ENCODE measurements around the gene TREH.

GRCh38 chr11:118658429-118659313, 20.8 kb downstream of the TREH start:
- TF ChIP-seq CTCF (conservative IDR thresholded peaks at IDR 0.05; ENCODE audit: low read length): no peak; the same call in 1 of the 2 replicates
- no peak for TF ChIP-seq EZH2phosphoT487 (IDR thresholded peaks at IDR 0.05; ENCODE audit: borderline replicate concordance)

Measured in Loucy (cell line).